Astrocyte of the cerebellum (primary cell): Measurements from ENCODE around the gene CLNK.

ENCODE experiments used
- DNase-seq: peaks from one replicate; pipeline ENCODE4 v3.0.0-alpha.2; 2011; ENCODE audit warnings: low read depth
- H3K4me3 ChIP-seq: 2 replicates; pipeline ENCODE4 v1.5.1; 2011; ENCODE audit warnings: mild to moderate bottlenecking, low read depth, low read length, moderate library complexity
- in situ Hi-C: cut with HindIII; loops from 2 replicates; pipeline ENCODE4 v1.10.0; 2017; ENCODE audit warnings: low sequenced_read_pairs
- TF ChIP-seq, protein P1 (sequence below): IDR thresholded peaks from 2 replicates; pipeline ENCODE4 v1.5.1; 2012; ENCODE audit warnings: low read length, low read depth, moderate library complexity, mild to moderate bottlenecking; ENCODE audit errors: missing control alignments

CLNK gene

DNA sequence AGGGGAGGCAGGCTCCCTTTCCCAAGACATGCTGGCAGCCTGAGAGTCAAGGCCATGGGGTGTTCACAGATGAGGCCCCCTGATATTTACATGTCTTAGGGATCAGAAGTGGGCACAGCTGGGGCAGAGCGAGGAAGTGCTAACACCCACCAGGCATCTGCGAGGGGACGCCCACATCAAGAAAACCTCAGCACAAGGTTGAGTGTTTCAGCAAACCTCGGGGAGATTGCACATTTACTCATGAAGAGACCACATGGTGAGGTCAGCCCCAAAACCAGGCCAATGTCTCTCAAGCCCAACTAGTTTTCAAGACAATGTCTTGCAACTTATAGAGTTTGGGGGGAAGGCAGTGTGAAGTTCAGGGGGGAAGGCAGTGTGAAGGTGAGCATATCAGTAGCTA, 55.2 kb downstream of the CLNK start:
- H3K4me3 ChIP-seq = no peak overlapping the region
- DNase-seq = no peak
- in situ Hi-C loops = no loop called here
- TF ChIP-seq, protein P1, sequence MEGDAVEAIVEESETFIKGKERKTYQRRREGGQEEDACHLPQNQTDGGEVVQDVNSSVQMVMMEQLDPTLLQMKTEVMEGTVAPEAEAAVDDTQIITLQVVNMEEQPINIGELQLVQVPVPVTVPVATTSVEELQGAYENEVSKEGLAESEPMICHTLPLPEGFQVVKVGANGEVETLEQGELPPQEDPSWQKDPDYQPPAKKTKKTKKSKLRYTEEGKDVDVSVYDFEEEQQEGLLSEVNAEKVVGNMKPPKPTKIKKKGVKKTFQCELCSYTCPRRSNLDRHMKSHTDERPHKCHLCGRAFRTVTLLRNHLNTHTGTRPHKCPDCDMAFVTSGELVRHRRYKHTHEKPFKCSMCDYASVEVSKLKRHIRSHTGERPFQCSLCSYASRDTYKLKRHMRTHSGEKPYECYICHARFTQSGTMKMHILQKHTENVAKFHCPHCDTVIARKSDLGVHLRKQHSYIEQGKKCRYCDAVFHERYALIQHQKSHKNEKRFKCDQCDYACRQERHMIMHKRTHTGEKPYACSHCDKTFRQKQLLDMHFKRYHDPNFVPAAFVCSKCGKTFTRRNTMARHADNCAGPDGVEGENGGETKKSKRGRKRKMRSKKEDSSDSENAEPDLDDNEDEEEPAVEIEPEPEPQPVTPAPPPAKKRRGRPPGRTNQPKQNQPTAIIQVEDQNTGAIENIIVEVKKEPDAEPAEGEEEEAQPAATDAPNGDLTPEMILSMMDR = no peak

DNA sequence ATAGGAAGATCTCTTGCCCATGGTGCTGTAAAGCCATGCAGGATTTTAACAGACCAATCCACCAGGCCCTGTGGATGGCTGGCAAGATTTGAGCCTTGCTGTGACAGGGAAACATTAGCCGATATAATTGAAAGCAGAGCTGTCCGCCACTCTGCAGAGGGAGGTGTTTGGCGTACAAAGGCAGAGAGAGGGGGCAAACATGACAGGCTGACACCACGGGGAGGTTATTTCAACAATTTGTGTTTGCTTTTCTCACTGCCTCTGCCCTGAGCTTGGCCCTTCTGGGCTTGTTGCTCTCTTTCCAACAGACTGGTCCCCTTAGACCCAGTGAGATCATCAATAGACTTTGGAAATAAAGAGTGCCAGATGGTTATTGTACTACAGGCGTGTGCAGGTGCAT, 59.4 kb downstream of the CLNK start:
- in situ Hi-C loops = no loop called here

DNA sequence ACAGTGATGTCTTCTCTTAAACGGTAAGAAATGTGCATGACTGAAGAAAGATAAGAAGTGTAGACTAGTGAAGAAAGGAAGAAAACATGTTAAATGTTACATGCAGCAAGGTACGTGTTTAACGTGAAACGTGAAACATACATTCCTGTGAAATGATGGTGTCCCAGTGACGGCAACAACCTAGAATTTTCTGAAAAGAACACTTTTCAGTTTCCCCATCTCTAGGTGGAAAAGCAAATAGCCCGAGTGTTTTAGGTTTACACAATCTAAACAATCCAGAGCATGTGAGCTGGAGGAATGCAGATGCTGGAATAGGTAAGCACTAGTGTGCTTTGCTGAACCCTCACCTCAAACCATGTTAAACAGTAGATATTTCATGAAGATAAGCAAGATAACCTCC, 60.7 kb downstream of the CLNK start:
- DNase-seq = no peak
- in situ Hi-C loops = no loop called here
- TF ChIP-seq, protein P1 = no peak

More for the DNA sequence above, 59.4 kb downstream of the CLNK start:
- no peak overlapping the region for H3K4me3 ChIP-seq
- TF ChIP-seq, protein P1 = no peak
- no peak for DNase-seq

DNA sequence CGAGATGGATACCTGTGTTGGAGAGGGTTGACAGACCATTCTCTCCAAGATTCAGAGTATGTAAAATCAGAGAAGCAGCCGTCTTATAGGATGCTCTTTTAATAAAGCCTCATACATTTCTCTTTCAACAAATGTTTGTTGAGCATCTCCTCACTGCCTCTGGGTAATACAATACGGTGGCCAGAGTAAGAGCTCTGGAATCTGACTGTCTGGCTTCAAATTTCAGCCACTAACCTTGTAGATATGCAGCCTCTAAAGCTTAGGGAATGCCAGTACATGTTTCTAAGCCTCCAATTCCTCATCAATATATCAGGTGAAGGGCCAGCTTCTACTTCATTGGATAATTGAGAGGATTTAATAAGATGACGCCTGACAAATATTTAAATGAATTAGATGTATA, 61.3 kb downstream of the CLNK start:
- TF ChIP-seq, protein P1 = no peak
- DNase-seq = peak; percentile 24
- H3K4me3 ChIP-seq = no peak overlapping the region
- in situ Hi-C loops = no loop called here

More for the DNA sequence above, 60.7 kb downstream of the CLNK start:
- no peak overlapping the region for H3K4me3 ChIP-seq

DNA sequence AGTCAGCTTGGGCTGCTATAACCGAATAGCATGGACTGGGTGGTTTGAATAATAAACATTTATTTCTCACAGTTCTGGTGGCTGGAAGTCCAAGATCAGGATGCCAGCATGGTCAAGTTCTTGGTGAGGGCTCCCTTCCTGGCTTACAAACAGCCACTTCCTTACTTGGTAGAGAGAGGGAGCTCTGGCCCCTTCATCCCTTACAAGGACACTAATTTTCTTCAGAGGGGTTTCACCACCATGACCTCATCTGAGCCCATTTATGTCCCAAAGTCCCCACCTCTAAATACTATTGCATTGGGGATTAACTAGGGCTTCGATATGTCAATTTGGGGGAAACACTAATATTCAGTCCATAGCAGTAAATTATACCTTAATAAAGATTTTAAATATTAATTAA, 61.8 kb downstream of the CLNK start:
- no peak overlapping the region for H3K4me3 ChIP-seq
- in situ Hi-C loops = no loop called here
- DNase-seq = no peak
- TF ChIP-seq, protein P1 = peak; percentile 32

DNA sequence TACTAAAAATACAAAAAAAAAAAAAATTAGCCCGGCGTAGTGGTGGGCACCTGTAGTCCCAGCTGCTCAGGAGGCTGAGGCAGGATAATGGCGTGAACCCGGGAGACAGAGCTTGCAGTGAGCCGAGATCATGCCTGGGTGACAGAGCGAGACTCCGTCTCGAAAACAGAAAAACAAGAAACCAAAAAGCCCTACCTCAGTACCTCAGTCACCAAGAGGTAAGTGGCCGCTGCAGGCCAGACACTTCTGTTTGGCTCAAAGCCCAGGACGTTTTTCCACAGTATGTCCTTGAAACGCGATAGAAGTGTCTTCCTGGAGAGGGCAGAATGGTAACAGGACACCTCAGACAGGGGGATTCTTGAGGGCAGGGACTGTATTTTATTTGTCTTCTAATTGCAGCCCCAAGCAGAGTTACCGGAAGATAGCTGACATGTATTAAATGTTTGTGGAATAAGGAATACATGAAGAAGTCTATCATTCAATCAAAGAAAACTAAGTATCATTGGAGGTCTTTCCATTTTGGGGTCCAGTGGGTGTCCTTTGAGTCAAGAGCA, 63.6 kb downstream of the CLNK start:
- TF ChIP-seq, protein P1 = no peak
- H3K4me3 ChIP-seq = no peak overlapping the region
- in situ Hi-C loops = no loop called here
- no peak for DNase-seq
